GM12878 (cell line): ENCODE data around the gene RPL19.

Source experiments
- EZH2 ChIP-seq: IDR thresholded peaks from 2 replicates; pipeline ENCODE4 v1.6.1; 2012; ENCODE audit warnings: low read depth, mild to moderate bottlenecking, control low read depth, inconsistent platforms, low read length, borderline replicate concordance; ENCODE audit not compliant: control insufficient read depth
- HCFC1 ChIP-seq: fragments of 150-350 bp; IDR thresholded peaks from 2 replicates; pipeline ENCODE4 v1.6.1; 2014; ENCODE audit warnings: low read length
- NRF1 ChIP-seq: conservative IDR thresholded peaks from 2 replicates; pipeline ENCODE4 v1.6.1; 2011; ENCODE audit warnings: mild to moderate bottlenecking, low read depth, low read length, improper control_type of control experiment
- POLR2AphosphoS5 ChIP-seq: IDR thresholded peaks from 2 replicates; pipeline ENCODE4 v1.6.1; 2011; ENCODE audit warnings: mild to moderate bottlenecking, low read length, inconsistent platforms
- YY1 ChIP-seq: IDR thresholded peaks from 2 replicates; pipeline ENCODE4 v1.6.1; 2011; ENCODE audit warnings: low read depth, mild to moderate bottlenecking, low read length
- TF ChIP-seq, protein P1 (sequence below): IDR thresholded peaks from 2 replicates; pipeline ENCODE4 v1.6.1; 2012; ENCODE audit warnings: mild to moderate bottlenecking, low read depth, low read length
- TF ChIP-seq, protein P2 (sequence below), 3 experiments: IDR thresholded peaks in 2 of 3; conservative IDR thresholded peaks in 1 of 3; 2 replicates each; pipeline ENCODE4 v1.5.1; 2011; ENCODE audit warnings: low read depth in 3 of 3, low read length in 3 of 3, mild to moderate bottlenecking in 3 of 3, control low read depth in 2 of 3, moderate library complexity in 2 of 3, inconsistent platforms in 1 of 3, mixed read lengths in 1 of 3; ENCODE audit not compliant: control insufficient read depth in 2 of 3, insufficient read depth in 1 of 3; ENCODE audit errors: extremely low read depth in 1 of 3
- TF ChIP-seq, protein P3 (sequence below): IDR thresholded peaks from 2 replicates; pipeline ENCODE4 v1.6.1; 2011; ENCODE audit warnings: borderline replicate concordance, low read depth, mild to moderate bottlenecking, moderate library complexity, low read length; ENCODE audit not compliant: insufficient read depth, poor library complexity, severe bottlenecking

DNA sequence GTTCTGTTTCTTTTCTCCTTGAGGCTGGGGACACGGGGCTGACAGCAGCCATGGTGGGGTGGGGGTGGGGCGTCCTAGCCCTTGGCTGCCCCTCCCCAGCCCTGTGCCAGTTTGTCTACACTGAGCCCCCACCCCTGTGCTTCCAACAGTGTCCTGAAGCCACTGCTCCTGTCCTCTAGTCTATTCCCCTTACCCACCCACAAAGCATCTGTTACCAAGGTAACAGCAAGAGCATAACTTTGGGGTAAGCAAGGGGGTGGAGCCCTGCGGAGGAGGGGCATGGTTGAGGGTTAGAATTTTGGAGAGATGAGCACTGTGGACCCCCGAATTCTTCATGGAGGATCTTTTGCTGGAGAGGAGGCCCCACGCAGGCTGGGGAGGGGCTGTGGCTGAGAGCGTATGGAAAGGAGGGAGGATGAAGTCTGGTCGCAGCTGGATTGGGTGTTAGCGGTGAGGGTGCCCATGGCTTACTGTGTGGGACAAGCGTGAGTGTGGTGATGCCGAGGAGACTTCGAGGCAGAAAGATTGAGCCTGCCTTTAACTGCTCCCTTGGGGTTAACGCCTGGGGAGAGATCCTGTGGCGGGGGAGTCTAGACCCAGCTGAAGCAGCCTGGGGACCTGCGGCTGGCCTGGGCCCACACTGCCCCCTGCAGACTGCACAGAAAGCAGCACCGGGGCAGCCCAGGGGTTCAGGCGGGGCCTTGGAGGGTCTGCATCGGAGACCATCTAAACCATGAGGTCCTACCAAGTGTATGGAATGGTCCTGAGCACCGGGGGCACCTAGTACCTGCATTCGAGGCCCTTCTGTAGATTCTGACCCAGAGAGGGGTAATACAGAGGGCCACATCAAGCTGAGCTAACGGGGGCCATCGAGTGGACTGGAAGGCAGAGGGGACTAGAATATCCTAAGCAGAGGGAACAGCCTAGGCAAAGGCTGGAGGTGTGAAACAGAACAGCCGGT is 31.8 kb downstream of the RPL19 start:
- TF ChIP-seq POLR2AphosphoS5 (no peak), EZH2 (no peak), YY1 (no peak), HCFC1 (no peak), NRF1 (no peak)
- TF ChIP-seq, protein P1, sequence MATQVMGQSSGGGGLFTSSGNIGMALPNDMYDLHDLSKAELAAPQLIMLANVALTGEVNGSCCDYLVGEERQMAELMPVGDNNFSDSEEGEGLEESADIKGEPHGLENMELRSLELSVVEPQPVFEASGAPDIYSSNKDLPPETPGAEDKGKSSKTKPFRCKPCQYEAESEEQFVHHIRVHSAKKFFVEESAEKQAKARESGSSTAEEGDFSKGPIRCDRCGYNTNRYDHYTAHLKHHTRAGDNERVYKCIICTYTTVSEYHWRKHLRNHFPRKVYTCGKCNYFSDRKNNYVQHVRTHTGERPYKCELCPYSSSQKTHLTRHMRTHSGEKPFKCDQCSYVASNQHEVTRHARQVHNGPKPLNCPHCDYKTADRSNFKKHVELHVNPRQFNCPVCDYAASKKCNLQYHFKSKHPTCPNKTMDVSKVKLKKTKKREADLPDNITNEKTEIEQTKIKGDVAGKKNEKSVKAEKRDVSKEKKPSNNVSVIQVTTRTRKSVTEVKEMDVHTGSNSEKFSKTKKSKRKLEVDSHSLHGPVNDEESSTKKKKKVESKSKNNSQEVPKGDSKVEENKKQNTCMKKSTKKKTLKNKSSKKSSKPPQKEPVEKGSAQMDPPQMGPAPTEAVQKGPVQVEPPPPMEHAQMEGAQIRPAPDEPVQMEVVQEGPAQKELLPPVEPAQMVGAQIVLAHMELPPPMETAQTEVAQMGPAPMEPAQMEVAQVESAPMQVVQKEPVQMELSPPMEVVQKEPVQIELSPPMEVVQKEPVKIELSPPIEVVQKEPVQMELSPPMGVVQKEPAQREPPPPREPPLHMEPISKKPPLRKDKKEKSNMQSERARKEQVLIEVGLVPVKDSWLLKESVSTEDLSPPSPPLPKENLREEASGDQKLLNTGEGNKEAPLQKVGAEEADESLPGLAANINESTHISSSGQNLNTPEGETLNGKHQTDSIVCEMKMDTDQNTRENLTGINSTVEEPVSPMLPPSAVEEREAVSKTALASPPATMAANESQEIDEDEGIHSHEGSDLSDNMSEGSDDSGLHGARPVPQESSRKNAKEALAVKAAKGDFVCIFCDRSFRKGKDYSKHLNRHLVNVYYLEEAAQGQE = no peak
- TF ChIP-seq, protein P2, sequence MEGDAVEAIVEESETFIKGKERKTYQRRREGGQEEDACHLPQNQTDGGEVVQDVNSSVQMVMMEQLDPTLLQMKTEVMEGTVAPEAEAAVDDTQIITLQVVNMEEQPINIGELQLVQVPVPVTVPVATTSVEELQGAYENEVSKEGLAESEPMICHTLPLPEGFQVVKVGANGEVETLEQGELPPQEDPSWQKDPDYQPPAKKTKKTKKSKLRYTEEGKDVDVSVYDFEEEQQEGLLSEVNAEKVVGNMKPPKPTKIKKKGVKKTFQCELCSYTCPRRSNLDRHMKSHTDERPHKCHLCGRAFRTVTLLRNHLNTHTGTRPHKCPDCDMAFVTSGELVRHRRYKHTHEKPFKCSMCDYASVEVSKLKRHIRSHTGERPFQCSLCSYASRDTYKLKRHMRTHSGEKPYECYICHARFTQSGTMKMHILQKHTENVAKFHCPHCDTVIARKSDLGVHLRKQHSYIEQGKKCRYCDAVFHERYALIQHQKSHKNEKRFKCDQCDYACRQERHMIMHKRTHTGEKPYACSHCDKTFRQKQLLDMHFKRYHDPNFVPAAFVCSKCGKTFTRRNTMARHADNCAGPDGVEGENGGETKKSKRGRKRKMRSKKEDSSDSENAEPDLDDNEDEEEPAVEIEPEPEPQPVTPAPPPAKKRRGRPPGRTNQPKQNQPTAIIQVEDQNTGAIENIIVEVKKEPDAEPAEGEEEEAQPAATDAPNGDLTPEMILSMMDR (IDR thresholded peaks at IDR 0.05 in 2 of 3, conservative IDR thresholded peaks at IDR 0.05 in 1 of 3; ENCODE audit: control insufficient read depth in 2 of 3, extremely low read depth in 1 of 3, insufficient read depth in 1 of 3, low read depth in 3 of 3, low read length in 3 of 3) = peak; percentile 70 to 88 (median 79)
- TF ChIP-seq, protein P3, sequence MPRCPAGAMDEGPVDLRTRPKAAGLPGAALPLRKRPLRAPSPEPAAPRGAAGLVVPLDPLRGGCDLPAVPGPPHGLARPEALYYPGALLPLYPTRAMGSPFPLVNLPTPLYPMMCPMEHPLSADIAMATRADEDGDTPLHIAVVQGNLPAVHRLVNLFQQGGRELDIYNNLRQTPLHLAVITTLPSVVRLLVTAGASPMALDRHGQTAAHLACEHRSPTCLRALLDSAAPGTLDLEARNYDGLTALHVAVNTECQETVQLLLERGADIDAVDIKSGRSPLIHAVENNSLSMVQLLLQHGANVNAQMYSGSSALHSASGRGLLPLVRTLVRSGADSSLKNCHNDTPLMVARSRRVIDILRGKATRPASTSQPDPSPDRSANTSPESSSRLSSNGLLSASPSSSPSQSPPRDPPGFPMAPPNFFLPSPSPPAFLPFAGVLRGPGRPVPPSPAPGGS = no peak
